Measurements from ENCODE around the gene DAGLA.

Gene DAGLA

GRCh38 chr11:61768376-61769076 is 88.3 kb downstream of the DAGLA start:
- no peak for DNase-seq

GRCh38 chr11:61769169-61769920 is 89.2 kb downstream of the DAGLA start:
- DNase-seq = no peak

GRCh38 chr11:61769946-61770683 is 89.9 kb downstream of the DAGLA start:
- no peak for DNase-seq

- no peak for DNase-seq
These were observed 91.2 kb downstream of the DAGLA start for GRCh38 chr11:61771195-61771894.

- peak; percentile 29 for DNase-seq
These were observed 91.8 kb downstream of the DAGLA start for GRCh38 chr11:61771985-61772455.

- no peak for DNase-seq
These were observed 93.2 kb downstream of the DAGLA start for GRCh38 chr11:61773356-61773755.

GRCh38 chr11:61773809-61774208 is 93.6 kb downstream of the DAGLA start:
- DNase-seq = no peak

GRCh38 chr11:61774411-61774810 is 94.2 kb downstream of the DAGLA start:
- no peak for DNase-seq

- no peak for DNase-seq
These were observed 94.9 kb downstream of the DAGLA start for GRCh38 chr11:61775106-61775505.

- DNase-seq = no peak
These were observed 95.7 kb downstream of the DAGLA start for GRCh38 chr11:61775606-61776554.

GRCh38 chr11:61776561-61777075 is 96.4 kb downstream of the DAGLA start:
- peak; percentile 73 for DNase-seq

- DNase-seq = peak; percentile 33
These were observed 97.3 kb downstream of the DAGLA start for GRCh38 chr11:61777234-61778090.

- no peak for DNase-seq
These were observed 98.2 kb downstream of the DAGLA start for GRCh38 chr11:61778357-61778886.

GRCh38 chr11:61778920-61779650 is 98.9 kb downstream of the DAGLA start:
- no peak for DNase-seq

- no peak for DNase-seq
These were observed 99.7 kb downstream of the DAGLA start for GRCh38 chr11:61779666-61780525.

- no peak for DNase-seq
These were observed 100.5 kb downstream of the DAGLA start for GRCh38 chr11:61780581-61781162.

- no peak for DNase-seq
These were observed 101.4 kb downstream of the DAGLA start for GRCh38 chr11:61781585-61781984.

GRCh38 chr11:61782299-61782698 is 102.1 kb downstream of the DAGLA start:
- DNase-seq = no peak

Measured in NCI-H82 (cell line).